Suprapubic skin (tissue), 4 donors: ENCODE data around the gene DNMT3A. TPM values are rescaled to one million over a fixed set of nuclear protein-coding genes. Genes with fewer than 3 reads are reported as not detected.

Experiments
- DNase-seq, 2 donors: peaks; one replicate each; pipeline ENCODE4 v3.0.0-alpha.2; 2019; ENCODE audit warnings: low spot score in 2 of 2
- H3K27ac ChIP-seq: fragments of 200-600 bp; sonication (generic); one replicate; pipeline ENCODE4 v1.5.1; 2019
- H3K27me3 ChIP-seq: fragments of 200-600 bp; sonication (generic); one replicate; pipeline ENCODE4 v1.5.1; 2019
- H3K36me3 ChIP-seq: fragments of 200-600 bp; sonication (generic); one replicate; pipeline ENCODE4 v1.5.1; 2019
- H3K4me1 ChIP-seq: fragments of 200-600 bp; sonication (generic); one replicate; pipeline ENCODE4 v1.5.1; 2019
- H3K4me3 ChIP-seq: fragments of 200-600 bp; sonication (generic); one replicate; pipeline ENCODE4 v1.5.1; 2019; ENCODE audit warnings: mild to moderate bottlenecking
- H3K9me3 ChIP-seq: fragments of 200-600 bp; sonication (generic); one replicate; pipeline ENCODE4 v1.5.1; 2019
- CTCF ChIP-seq, 2 donors: fragments of 200-600 bp in 1 of 2; fragments of 450-650 bp in 1 of 2; sonication (generic) in 1 of 2; IDR thresholded peaks; one replicate each; pipeline ENCODE4 v1.5.1; 2016 to 2019; ENCODE audit warnings: antibody characterized with exemption in 2 of 2, mild to moderate bottlenecking in 1 of 2, moderate library complexity in 1 of 2
- EP300 ChIP-seq: sonication (generic); formaldehyde crosslinking; IDR thresholded peaks from one replicate; pipeline ENCODE4 v1.6.1; 2017; ENCODE audit warnings: antibody characterized with exemption
- POLR2A ChIP-seq, 2 donors: fragments of 450-650 bp; IDR thresholded peaks; one replicate each; pipeline ENCODE4 v1.6.1; 2017; ENCODE audit warnings: antibody characterized with exemption in 2 of 2, mild to moderate bottlenecking in 2 of 2, moderate library complexity in 2 of 2
- POLR2AphosphoS5 ChIP-seq, 3 donors: sonication (generic); formaldehyde crosslinking; IDR thresholded peaks; one replicate each; pipeline ENCODE4 v1.6.1; 2017; ENCODE audit warnings: antibody characterized with exemption in 3 of 3
- WGBS: methylation state at CpG from one replicate; pipeline ENCODE4 v1.1.5; 2018; 5-methylcytosine and 5-hydroxymethylcytosine counted together
- total RNA-seq, 4 donors: library from RNA; depleted of rRNA; stranded (reverse); fragments of >200 nt; gene quantifications; one replicate each; pipeline ENCODE4 v1.1.0, GENCODE V29; 2016

Gene DNMT3A
- total RNA-seq, 4 donors from 2014 or later = 4.0 to 12.8 (median 9.5) TPM

- TF ChIP-seq POLR2A (IDR thresholded peaks at IDR 0.05) (no peak), CTCF (IDR thresholded peaks at IDR 0.05) (no peak), POLR2AphosphoS5 (IDR thresholded peaks at IDR 0.05) (no peak), EP300 (no peak)
- Histone ChIP-seq H3K27me3 (no peaks in the 10 kb centered on the region), H3K4me1 (peaks cover 14% of the 10 kb centered on the region), H3K9me3 (no peaks in the 10 kb centered on the region), H3K4me3 (no peak overlapping the region), H3K27ac (no peak overlapping the region), H3K36me3 (peaks cover 31% of the 10 kb centered on the region)
- WGBS = 72% methylated on average over 11 of the region's 15 CpGs
- no peak for DNase-seq
Observed at GRCh38 chr2:25229279-25230197, 112.2 kb downstream of the DNMT3A start.

DNA sequence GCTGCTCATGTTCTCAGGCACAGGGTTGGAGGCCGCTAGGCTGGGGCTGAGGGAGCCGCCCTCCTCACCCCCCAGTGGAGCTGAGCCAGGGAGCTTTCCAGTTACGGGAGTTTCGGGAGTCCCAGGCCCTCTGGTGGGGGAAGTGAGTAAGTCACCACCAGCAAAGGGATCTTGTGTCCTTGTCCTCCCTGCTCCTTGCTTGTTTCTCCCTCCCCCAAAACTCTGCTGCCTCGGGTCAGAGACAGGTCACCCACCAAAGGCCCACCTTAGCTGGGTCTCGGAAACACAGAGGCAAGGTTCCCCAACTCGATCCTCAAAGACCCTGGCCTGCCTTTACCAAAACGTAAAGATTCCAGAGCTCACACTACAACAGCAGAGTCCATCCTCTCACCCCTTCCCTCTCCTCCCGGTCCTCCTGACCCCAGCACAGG, 112.9 kb downstream of the DNMT3A start:
- DNase-seq = peak in 1 of 2 donors; percentile 84
- WGBS = 29% methylated on average over 9 of the region's 9 CpGs
- Histone ChIP-seq H3K4me3 (no peak overlapping the region), H3K36me3 (peaks cover 24% of the 10 kb centered on the region), H3K4me1 (peaks cover 14% of the 10 kb centered on the region), H3K27ac (no peak overlapping the region), H3K27me3 (no peaks in the 10 kb centered on the region), H3K9me3 (no peaks in the 10 kb centered on the region)
- TF ChIP-seq POLR2AphosphoS5 (IDR thresholded peaks at IDR 0.05) = no peak
- TF ChIP-seq CTCF (IDR thresholded peaks at IDR 0.05) = peak; percentile 56 to 66
- no peak for TF ChIP-seq EP300
- TF ChIP-seq POLR2A (IDR thresholded peaks at IDR 0.05) = no peak

GRCh38 chr2:25227576-25227975, 114.1 kb downstream of the DNMT3A start:
- Histone ChIP-seq H3K27me3 (no peaks in the 10 kb centered on the region), H3K27ac (no peak overlapping the region), H3K4me3 (no peak overlapping the region), H3K4me1 (peaks cover 14% of the 10 kb centered on the region), H3K36me3 (peaks cover 11% of the 10 kb centered on the region), H3K9me3 (no peaks in the 10 kb centered on the region)
- WGBS = 83% methylated on average over 7 of the region's 7 CpGs
- no peak for DNase-seq
- TF ChIP-seq CTCF (IDR thresholded peaks at IDR 0.05) (no peak), POLR2AphosphoS5 (IDR thresholded peaks at IDR 0.05) (no peak), EP300 (no peak), POLR2A (IDR thresholded peaks at IDR 0.05) (no peak)

DNA sequence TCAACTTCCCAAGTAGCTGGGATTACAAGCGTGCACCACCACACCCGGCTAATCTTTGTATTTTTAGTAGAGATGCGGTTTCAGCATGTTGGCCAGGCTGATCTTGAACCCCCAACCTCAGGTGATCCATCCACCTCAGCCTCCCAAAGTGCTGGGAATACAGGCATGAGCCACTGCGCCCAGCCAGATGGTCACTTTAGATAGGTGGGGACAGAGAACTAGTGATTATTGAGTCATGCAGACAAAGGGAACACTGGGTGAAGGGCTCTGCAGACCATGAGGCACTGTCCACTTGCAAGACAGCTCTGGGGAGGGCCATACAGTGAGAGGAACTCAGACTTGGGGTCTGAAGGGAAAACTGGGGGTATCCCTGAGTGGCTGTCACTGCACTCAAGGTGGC, 114.9 kb downstream of the DNMT3A start:
- WGBS = 97% methylated on average over 4 of the region's 4 CpGs
- no peak for DNase-seq

More for the DNA sequence above, 114.9 kb downstream of the DNMT3A start:
- TF ChIP-seq CTCF (IDR thresholded peaks at IDR 0.05) (no peak), EP300 (no peak), POLR2A (IDR thresholded peaks at IDR 0.05) (no peak), POLR2AphosphoS5 (IDR thresholded peaks at IDR 0.05) (no peak)
- H3K36me3 ChIP-seq = peaks cover 4% of the 10 kb centered on the region
- no peaks in the 10 kb centered on the region for H3K27me3 ChIP-seq
- no peak overlapping the region for H3K27ac ChIP-seq
- no peak overlapping the region for H3K4me3 ChIP-seq
- peaks cover 14% of the 10 kb centered on the region for H3K4me1 ChIP-seq
- no peaks in the 10 kb centered on the region for H3K9me3 ChIP-seq
